Activated CD4-positive, alpha-beta memory T cell treated with anti-CD3 and anti-CD28 coated beads for 36 hours (primary cell): Measurements from ENCODE around the gene CHST2. TPM values are rescaled to one million over a fixed set of nuclear protein-coding genes. Genes with fewer than 3 reads are reported as not detected.

Experiments used
- CTCF ChIA-PET: fragments of 350-600 bp; sonication (Branson Sonifier 250); formaldehyde crosslinking; loops from one replicate; lab custom pipeline; 2021; ENCODE audit warnings: antibody characterized with exemption, inconsistent platforms; lab: Charles Lee
- POLR2A ChIA-PET: fragments of 350-600 bp; sonication (Branson Sonifier 250); formaldehyde crosslinking; loops from one replicate; lab custom pipeline; 2021; ENCODE audit warnings: antibody characterized with exemption; lab: Charles Lee
- DNase-seq: peaks from one replicate; pipeline ENCODE4 v3.0.0-alpha.2; 2020
- H3K27ac Mint-ChIP-seq: one replicate; pipeline ENCODE4 v1.8.0; 2021; ENCODE audit warnings: mixed read lengths
- H3K27me3 Mint-ChIP-seq: one replicate; pipeline ENCODE4 v1.8.0; 2021; ENCODE audit warnings: mixed read lengths
- H3K36me3 Mint-ChIP-seq: one replicate; pipeline ENCODE4 v1.8.0; 2021; ENCODE audit warnings: mixed read lengths
- H3K4me1 Mint-ChIP-seq: one replicate; pipeline ENCODE4 v1.8.0; 2021; ENCODE audit warnings: low read depth, mixed read lengths
- H3K4me3 Mint-ChIP-seq: one replicate; pipeline ENCODE4 v1.8.0; 2021; ENCODE audit warnings: mild to moderate bottlenecking, mixed read lengths
- H3K9me3 Mint-ChIP-seq: one replicate; pipeline ENCODE4 v1.8.0; 2021; ENCODE audit warnings: mixed read lengths
- intact Hi-C: fragments of 100-400 bp; cut with micrococcal nuclease; formaldehyde crosslinking; loops from one replicate; pipeline ENCODE4 v1.15.1; 2023
- total RNA-seq, 2 experiments: library from RNA; stranded (reverse); gene quantifications; one replicate each; pipeline ENCODE4 v1.2.3, GENCODE V29; 2021

CHST2 gene
- total RNA-seq, 2 experiments from 2014 or later, result 4.5 to 4.7 TPM

DNA sequence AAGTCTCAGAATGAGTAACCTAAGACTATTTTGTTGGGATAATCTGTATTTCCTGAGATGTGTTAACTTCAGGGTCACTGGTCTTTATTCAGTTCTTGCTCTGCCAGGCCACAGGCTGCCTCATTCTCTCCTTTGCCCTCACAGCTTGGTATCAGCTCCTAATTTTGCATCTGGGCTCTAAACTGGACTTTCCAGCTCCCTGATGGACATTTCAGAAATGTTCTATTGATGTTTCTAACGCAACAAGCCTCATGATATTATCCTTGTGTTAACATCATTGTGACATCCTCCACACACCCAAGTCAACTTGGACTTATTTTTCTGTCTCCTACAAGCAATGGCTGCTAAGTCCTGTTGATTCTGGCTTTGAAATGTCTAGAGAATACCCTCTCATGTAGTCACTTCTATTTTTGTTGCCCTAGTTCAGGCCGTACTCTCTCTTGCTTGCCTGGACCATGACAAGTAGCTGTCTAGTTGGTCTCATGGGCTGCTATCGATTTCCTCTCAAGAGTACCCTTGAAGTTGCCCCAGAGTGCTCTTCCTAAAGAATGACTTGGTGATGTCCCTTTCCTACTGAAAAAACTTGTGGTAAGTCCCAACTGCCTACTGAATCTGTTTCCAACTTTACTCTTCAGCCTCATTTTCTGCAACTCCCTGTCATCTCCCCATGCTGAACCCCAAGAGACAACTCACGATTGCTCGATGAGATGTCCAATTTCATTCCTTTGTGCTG is 52.7 kb downstream of the CHST2 start:
- H3K4me3 Mint-ChIP-seq, result no peak overlapping the region
- H3K4me1 Mint-ChIP-seq, result peaks cover 45% of the 10 kb centered on the region
- H3K27ac Mint-ChIP-seq, result no peak overlapping the region
- H3K36me3 Mint-ChIP-seq, result peaks cover 7% of the 10 kb centered on the region
- ChIA-PET POLR2A (no interaction called here), CTCF (interaction anchor here (1.7 kb wide), 1 partner anchor 51 kb away, joined by 4 read pairs; no protein-coding TSS in a partner anchor)
- H3K27me3 Mint-ChIP-seq, result no peaks in the 10 kb centered on the region
- peaks cover 17% of the 10 kb centered on the region for H3K9me3 Mint-ChIP-seq
- intact Hi-C loops, result loop anchor here (5.0 kb wide), 1 partner anchor 675 kb away; the partner anchor contains the start of gene SLC9A9
- DNase-seq, result no peak

DNA sequence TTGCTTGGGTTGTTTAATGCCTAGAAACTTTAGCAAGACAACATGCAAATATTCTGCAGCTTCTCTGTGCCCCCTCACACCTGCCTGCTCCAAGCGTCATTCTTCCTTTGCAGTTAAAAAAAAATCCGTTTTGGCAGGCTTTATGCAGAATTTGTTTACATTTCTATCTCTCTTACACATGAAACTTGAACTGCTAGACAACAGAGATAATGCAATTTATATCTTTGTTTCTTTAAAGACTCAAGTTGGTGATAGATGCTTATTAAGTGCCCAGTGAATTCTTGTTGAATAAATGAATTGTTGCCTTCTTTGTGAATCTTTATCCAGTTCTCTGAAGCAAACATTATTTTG is 53.2 kb downstream of the CHST2 start:
- H3K9me3 Mint-ChIP-seq, result peaks cover 17% of the 10 kb centered on the region
- CTCF ChIA-PET, result no interaction called here
- peaks cover 7% of the 10 kb centered on the region for H3K36me3 Mint-ChIP-seq
- H3K4me1 Mint-ChIP-seq, result peaks cover 44% of the 10 kb centered on the region
- no peak for DNase-seq
- intact Hi-C loops, result loop anchor here (5.0 kb wide), 1 partner anchor 675 kb away; the partner anchor contains the start of gene SLC9A9
- no peak overlapping the region for H3K27ac Mint-ChIP-seq
- H3K27me3 Mint-ChIP-seq, result no peaks in the 10 kb centered on the region
- POLR2A ChIA-PET, result no interaction called here
- H3K4me3 Mint-ChIP-seq, result no peak overlapping the region

DNA sequence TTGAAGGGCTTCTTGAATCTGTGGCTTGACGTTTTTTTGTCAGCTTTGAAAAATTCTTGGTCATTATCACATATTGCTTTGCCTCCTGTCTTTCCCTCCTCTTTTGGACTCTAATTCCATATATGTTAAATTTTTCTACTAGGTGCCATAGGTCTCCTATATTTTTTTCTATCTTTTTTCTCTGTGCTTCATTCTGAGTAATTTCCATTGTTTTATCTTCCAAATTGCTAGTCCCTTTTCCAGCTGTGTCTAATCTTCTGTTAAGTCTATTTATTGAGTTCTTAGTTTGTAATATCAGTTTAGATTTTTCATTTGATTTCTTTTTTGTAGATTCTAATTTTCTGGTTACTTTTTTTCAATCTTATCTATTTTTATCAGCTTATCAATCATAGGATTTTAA is 53.7 kb downstream of the CHST2 start:
- CTCF ChIA-PET, result no interaction called here
- DNase-seq, result no peak
- Mint-ChIP-seq H3K4me1 (peaks cover 41% of the 10 kb centered on the region), H3K27me3 (no peaks in the 10 kb centered on the region), H3K4me3 (no peak overlapping the region), H3K36me3 (peaks cover 7% of the 10 kb centered on the region), H3K9me3 (peaks cover 17% of the 10 kb centered on the region), H3K27ac (no peak overlapping the region)
- POLR2A ChIA-PET, result no interaction called here
- intact Hi-C loops, result loop anchor here (5.0 kb wide), 1 partner anchor 674 kb away; the partner anchor contains the start of gene SLC9A9

Other genes starting within 250 kb of the CHST2 start
- gene PCOLCE2, start 230.7 kb upstream of the CHST2 start, total RNA-seq, result under 1 TPM in 1 of 2 experiments, not detected in 1; 0.57 TPM
- not detected for gene PAQR9, start 156.1 kb upstream of the CHST2 start, total RNA-seq
- gene U2SURP, start 118.2 kb upstream of the CHST2 start, total RNA-seq, result 100 to 1,000 TPM; 178 to 182 TPM